ENCODE measurements around the gene GABPA. TPM values are rescaled to one million over a fixed set of nuclear protein-coding genes. Genes with fewer than 3 reads are reported as not detected.

GABPA gene
- total RNA-seq, 1 experiment from 2014 or later = 20.4 TPM

DNA sequence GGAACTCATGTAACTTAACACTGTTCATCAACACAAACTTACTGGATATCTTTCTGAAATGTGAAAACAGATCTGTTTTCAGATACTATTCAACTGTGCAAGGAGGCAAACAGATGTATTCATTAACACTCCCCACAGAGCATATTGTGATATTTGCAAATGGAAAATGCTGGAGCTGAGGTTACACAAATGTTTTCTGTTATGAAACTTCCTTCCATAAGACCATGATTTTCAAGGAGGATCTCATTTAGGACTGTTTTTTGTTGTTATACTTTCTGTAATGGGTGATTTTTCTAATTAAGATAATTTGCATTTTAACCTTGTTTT is 56.1 kb downstream of the GABPA start:
- H3K9me3 Mint-ChIP-seq = peaks cover 0 to 3% of the 10 kb centered on the region in 2 experiments; a peak in 1 of 5 replicates
- no peaks in the 10 kb centered on the region; a peak in 1 of 7 replicates for H3K36me3 Mint-ChIP-seq (ENCODE audit: insufficient read depth in 1 of 3, low read depth in 3 of 3)
- no peak overlapping the region for H3K27ac Mint-ChIP-seq
- H3K4ac ChIP-seq (ENCODE audit: low read depth, low read length) = no peak overlapping the region
- DNase-seq = no peak
- H4K20me1 ChIP-seq (ENCODE audit: control insufficient read depth, insufficient read depth, insufficient read length) = no peaks in the 10 kb centered on the region
- H3K4me3 Mint-ChIP-seq = no peak overlapping the region
- no peaks in the 10 kb centered on the region for H3K4me1 ChIP-seq (ENCODE audit: insufficient read depth, low read length)
- no peak overlapping the region for H4K5ac ChIP-seq (ENCODE audit: insufficient read length, low read depth, low read length)
- H2AFZ ChIP-seq (ENCODE audit: low read length) = no peak overlapping the region
- no peak overlapping the region for H3K4me2 ChIP-seq (ENCODE audit: insufficient read depth, insufficient read length, low read length)
- H3K23me2 ChIP-seq (ENCODE audit: insufficient read length, low read depth, low read length, poor library complexity, severe bottlenecking) = no peaks in the 10 kb centered on the region
- H3K27ac ChIP-seq (ENCODE audit: insufficient read length, low read depth, low read length) = no peak overlapping the region
- H4K8ac ChIP-seq (replicated peaks; ENCODE audit: insufficient read length, low read depth, low read length) = no peak overlapping the region
- no peak overlapping the region for H3K56ac ChIP-seq (ENCODE audit: insufficient read length, low read depth, low read length)
- H3K18ac ChIP-seq (ENCODE audit: insufficient read length, low read depth, low read length) = no peak overlapping the region
- peaks cover 3% of the 10 kb centered on the region in 2 experiments; a peak in 3 of 4 replicates for H3K4me1 Mint-ChIP-seq
- H3K79me1 ChIP-seq (ENCODE audit: insufficient read depth, low read depth, low read length, poor library complexity, severe bottlenecking) = no peaks in the 10 kb centered on the region
- H3K23ac ChIP-seq (ENCODE audit: insufficient read length, low read depth, low read length) = no peak overlapping the region
- no peak overlapping the region for H3K14ac ChIP-seq (ENCODE audit: insufficient read depth, low read length)
- H3K9me3 ChIP-seq (ENCODE audit: control insufficient read depth, low read depth, low read length) = no peaks in the 10 kb centered on the region
- no peaks in the 10 kb centered on the region for H3K79me2 ChIP-seq (ENCODE audit: insufficient read depth, low read length)
- no peak overlapping the region for H2BK120ac ChIP-seq (ENCODE audit: low read depth, low read length, poor library complexity, severe bottlenecking)
- H2BK15ac ChIP-seq (ENCODE audit: low read depth, low read length) = no peak overlapping the region
- H2BK20ac ChIP-seq (ENCODE audit: low read depth, low read length, poor library complexity, severe bottlenecking) = no peak overlapping the region
- TF ChIP-seq, protein P1, sequence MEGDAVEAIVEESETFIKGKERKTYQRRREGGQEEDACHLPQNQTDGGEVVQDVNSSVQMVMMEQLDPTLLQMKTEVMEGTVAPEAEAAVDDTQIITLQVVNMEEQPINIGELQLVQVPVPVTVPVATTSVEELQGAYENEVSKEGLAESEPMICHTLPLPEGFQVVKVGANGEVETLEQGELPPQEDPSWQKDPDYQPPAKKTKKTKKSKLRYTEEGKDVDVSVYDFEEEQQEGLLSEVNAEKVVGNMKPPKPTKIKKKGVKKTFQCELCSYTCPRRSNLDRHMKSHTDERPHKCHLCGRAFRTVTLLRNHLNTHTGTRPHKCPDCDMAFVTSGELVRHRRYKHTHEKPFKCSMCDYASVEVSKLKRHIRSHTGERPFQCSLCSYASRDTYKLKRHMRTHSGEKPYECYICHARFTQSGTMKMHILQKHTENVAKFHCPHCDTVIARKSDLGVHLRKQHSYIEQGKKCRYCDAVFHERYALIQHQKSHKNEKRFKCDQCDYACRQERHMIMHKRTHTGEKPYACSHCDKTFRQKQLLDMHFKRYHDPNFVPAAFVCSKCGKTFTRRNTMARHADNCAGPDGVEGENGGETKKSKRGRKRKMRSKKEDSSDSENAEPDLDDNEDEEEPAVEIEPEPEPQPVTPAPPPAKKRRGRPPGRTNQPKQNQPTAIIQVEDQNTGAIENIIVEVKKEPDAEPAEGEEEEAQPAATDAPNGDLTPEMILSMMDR (conservative IDR thresholded peaks at IDR 0.05) = no peak
- peaks cover 2% of the 10 kb centered on the region; the same call in 1 of the 2 replicates for H3K27me3 Mint-ChIP-seq (ENCODE audit: low read depth)
- H4K91ac ChIP-seq (ENCODE audit: insufficient read length, low read depth, low read length) = no peak overlapping the region
- H3T11ph ChIP-seq (ENCODE audit: low read length) = no peak overlapping the region
- H3K9ac ChIP-seq (ENCODE audit: extremely low read depth, insufficient read length, low read length) = no peak overlapping the region
- no peak overlapping the region for H2BK12ac ChIP-seq (ENCODE audit: insufficient read length, low read depth, low read length)
- no peak overlapping the region for H2BK5ac ChIP-seq (ENCODE audit: insufficient read length, low read length)
- H3K27me3 ChIP-seq (ENCODE audit: insufficient read depth, low read length) = no peaks in the 10 kb centered on the region
- H2AK5ac ChIP-seq (ENCODE audit: insufficient read length, low read length) = no peak overlapping the region

Measured in H9 (cell line).